ENCODE data around the gene EML1. TPM values are rescaled to one million over a fixed set of nuclear protein-coding genes. Genes with fewer than 3 reads are reported as not detected.
A peak's percentile ranks its signal among the peaks of the same experiment; 100 is the strongest.

EML1 gene
- total RNA-seq, 1 experiment from 2014 or later = 9.5 TPM

DNA sequence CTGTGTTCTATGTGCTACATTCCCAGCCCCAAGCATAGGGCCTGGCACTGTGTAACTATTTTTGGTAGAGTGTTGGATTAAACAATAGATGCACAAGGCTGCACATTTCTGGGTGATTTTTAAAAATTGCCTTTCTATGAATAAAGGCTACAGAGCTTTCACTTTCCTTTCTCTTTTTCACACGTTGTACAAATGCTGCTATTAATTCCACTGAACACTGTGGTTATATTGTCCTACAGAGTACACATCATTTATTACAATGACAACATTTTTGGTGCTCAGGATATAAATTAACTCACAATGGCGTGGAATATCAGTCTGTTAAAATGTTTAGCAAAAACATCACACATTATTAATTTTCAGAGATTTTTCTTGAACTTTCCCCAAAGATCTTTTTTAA lies 3.6 kb upstream of the EML1 start:
- intact Hi-C loops (cut with micrococcal nuclease) = no loop called here
- BruUV-seq (replicated peaks) = no TSS peak
- TF ChIP-seq, protein P1, sequence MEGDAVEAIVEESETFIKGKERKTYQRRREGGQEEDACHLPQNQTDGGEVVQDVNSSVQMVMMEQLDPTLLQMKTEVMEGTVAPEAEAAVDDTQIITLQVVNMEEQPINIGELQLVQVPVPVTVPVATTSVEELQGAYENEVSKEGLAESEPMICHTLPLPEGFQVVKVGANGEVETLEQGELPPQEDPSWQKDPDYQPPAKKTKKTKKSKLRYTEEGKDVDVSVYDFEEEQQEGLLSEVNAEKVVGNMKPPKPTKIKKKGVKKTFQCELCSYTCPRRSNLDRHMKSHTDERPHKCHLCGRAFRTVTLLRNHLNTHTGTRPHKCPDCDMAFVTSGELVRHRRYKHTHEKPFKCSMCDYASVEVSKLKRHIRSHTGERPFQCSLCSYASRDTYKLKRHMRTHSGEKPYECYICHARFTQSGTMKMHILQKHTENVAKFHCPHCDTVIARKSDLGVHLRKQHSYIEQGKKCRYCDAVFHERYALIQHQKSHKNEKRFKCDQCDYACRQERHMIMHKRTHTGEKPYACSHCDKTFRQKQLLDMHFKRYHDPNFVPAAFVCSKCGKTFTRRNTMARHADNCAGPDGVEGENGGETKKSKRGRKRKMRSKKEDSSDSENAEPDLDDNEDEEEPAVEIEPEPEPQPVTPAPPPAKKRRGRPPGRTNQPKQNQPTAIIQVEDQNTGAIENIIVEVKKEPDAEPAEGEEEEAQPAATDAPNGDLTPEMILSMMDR (IDR thresholded peaks at IDR 0.05; ENCODE audit: unreplicated experiment) = no peak
- Mint-ChIP-seq H3K9me3 (ENCODE audit: unreplicated experiment) (no peaks in the 10 kb centered on the region), H3K27ac (ENCODE audit: low read depth, unreplicated experiment) (no peak overlapping the region), H3K4me1 (ENCODE audit: insufficient read depth, unreplicated experiment) (peaks cover 18% of the 10 kb centered on the region), H3K36me3 (ENCODE audit: insufficient read depth, unreplicated experiment) (no peaks in the 10 kb centered on the region), H3K27me3 (ENCODE audit: insufficient read depth, unreplicated experiment) (no peaks in the 10 kb centered on the region), H3K4me3 (ENCODE audit: unreplicated experiment) (no peak overlapping the region)
- ChIA-PET POLR2A (interaction anchor here (0.9 to 1.4 kb wide), 3 partner anchors 28 to 35 kb away, joined by 3 to 4 read pairs (median 3); no protein-coding TSS in a partner anchor), CTCF (interaction anchor here (1.4 kb wide), 1 partner anchor 107 kb away, joined by 3 read pairs; no protein-coding TSS in a partner anchor)
- DNase-seq (ENCODE audit: unreplicated experiment) = no peak

DNA sequence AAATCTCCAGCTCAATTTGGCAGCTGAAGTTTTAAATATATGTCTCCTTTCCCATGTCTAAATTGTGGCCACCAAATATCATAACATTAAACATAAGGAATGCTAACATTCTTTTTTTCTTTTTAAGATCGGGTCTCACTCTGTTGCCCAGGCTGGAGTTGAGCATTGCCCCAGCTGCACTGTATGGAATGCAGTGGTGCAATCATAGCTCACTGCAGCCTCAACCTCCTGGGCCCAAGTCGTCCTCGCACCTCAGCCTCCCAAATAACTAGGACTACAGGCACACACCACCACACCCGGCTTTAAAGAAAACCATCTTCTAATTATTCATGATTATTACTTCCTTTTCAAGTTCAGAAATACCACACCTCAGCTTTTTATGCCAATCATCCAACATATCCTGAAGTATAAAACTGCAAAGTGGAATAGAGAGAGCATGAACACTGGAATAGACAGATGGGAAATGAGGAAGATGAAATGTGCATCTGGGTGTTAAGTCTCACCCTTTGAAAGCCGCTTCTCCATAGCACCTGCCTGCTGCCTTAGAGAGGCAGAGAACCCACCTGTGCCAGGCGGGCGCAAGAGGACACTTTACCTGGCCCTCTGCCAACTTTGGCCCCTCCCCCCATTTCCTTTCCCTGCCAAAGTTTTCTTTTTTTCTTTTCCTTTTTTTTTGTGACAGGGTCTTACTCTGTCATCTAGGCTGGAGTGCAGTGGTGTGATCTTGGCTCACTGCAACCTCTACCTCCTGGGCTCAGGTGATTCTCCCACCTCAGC lies 2.8 kb upstream of the EML1 start:
- Mint-ChIP-seq H3K27me3 (ENCODE audit: insufficient read depth, unreplicated experiment) (no peaks in the 10 kb centered on the region), H3K36me3 (ENCODE audit: insufficient read depth, unreplicated experiment) (no peaks in the 10 kb centered on the region), H3K4me3 (ENCODE audit: unreplicated experiment) (no peak overlapping the region), H3K27ac (ENCODE audit: low read depth, unreplicated experiment) (no peak overlapping the region), H3K9me3 (ENCODE audit: unreplicated experiment) (no peaks in the 10 kb centered on the region), H3K4me1 (ENCODE audit: insufficient read depth, unreplicated experiment) (peaks cover 18% of the 10 kb centered on the region)
- intact Hi-C loops (cut with micrococcal nuclease) = loop anchor here (5.0 kb wide), 2 partner anchors 97 to 108 kb away; partner anchors contain the start of gene CYP46A1
- TF ChIP-seq, protein P1 (IDR thresholded peaks at IDR 0.05; ENCODE audit: unreplicated experiment) = no peak
- POLR2A ChIA-PET = interaction anchor here (0.8 to 3.7 kb wide), 5 partner anchors 12 to 36 kb away, joined by 3 to 19 read pairs (median 3); no protein-coding TSS in a partner anchor
- BruUV-seq (replicated peaks) = no TSS peak
- no peak for DNase-seq (ENCODE audit: unreplicated experiment)
- CTCF ChIA-PET = interaction anchor here (0.6 to 1.4 kb wide), 2 partner anchors 107 to 191 kb away, joined by 3 read pairs; no protein-coding TSS in a partner anchor

DNA sequence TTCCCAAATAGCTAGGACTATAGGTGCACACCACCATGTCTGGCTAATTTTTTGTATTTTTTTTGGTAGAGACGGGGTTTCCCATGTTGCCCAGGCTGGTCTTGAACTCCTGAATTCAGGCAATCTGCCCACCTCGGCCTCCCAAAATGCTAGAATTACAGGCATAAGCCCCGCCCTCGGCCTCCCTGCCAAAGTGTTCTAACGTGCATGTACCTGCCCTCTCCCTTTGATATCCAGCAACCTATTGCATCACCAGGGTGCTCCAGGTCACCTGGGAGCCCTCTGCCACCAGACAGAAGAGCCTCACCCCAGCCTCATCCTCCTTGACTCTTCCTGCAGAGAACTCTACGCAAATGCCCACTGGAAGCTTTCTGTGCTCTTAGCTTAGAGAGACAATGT lies 2.2 kb upstream of the EML1 start:
- intact Hi-C loops (cut with micrococcal nuclease) = loop anchor here (5.0 kb wide), 2 partner anchors 96 to 109 kb away; partner anchors contain the start of gene CYP46A1
- peak; percentile 85 for DNase-seq (ENCODE audit: unreplicated experiment)
- H3K27ac Mint-ChIP-seq (ENCODE audit: low read depth, unreplicated experiment) = no peak overlapping the region
- H3K9me3 Mint-ChIP-seq (ENCODE audit: unreplicated experiment) = no peaks in the 10 kb centered on the region
- BruUV-seq (replicated peaks) = no TSS peak
- ChIA-PET CTCF (interaction anchor here (0.5 to 1.4 kb wide), 5 partner anchors 36 to 400 kb away, joined by 3 read pairs; no protein-coding TSS in a partner anchor), POLR2A (interaction anchor here (1.4 to 3.7 kb wide), 3 partner anchors 33 to 310 kb away, joined by 3 to 19 read pairs (median 3); partner anchors contain the start of genes CCNK and SETD3)
- peaks cover 21% of the 10 kb centered on the region for H3K4me1 Mint-ChIP-seq (ENCODE audit: insufficient read depth, unreplicated experiment)
- TF ChIP-seq, protein P1 (IDR thresholded peaks at IDR 0.05; ENCODE audit: unreplicated experiment) = no peak
- no peaks in the 10 kb centered on the region for H3K36me3 Mint-ChIP-seq (ENCODE audit: insufficient read depth, unreplicated experiment)
- H3K4me3 Mint-ChIP-seq (ENCODE audit: unreplicated experiment) = no peak overlapping the region
- H3K27me3 Mint-ChIP-seq (ENCODE audit: insufficient read depth, unreplicated experiment) = no peaks in the 10 kb centered on the region

Data from MCF 10A (cell line).